GM23248 (cell line): ENCODE measurements around the gene NRM.

Experiments
- EZH2 ChIP-seq: fragments of 200-600 bp; sonication (generic); IDR thresholded peaks from 2 replicates; pipeline ENCODE4 v1.6.1; 2018; ENCODE audit warnings: antibody characterized with exemption, mild to moderate bottlenecking; ENCODE audit not compliant: insufficient read depth, poor library complexity, severe bottlenecking
- EZH2phosphoT487 ChIP-seq: fragments of 200-600 bp; sonication (generic); IDR thresholded peaks from 2 replicates; pipeline ENCODE4 v1.6.1; 2018; ENCODE audit warnings: antibody characterized with exemption, moderate library complexity, mild to moderate bottlenecking, low read depth; ENCODE audit not compliant: insufficient read depth

GRCh38 chr6:30678964-30679726 is 11.6 kb downstream of the NRM start:
- TF ChIP-seq EZH2phosphoT487 (no peak), EZH2 (no peak)
